Panc1 (cell line): ENCODE data around the gene SPAG5. TPM values are rescaled to one million over a fixed set of nuclear protein-coding genes. Genes with fewer than 3 reads are reported as not detected.

ENCODE experiments used
- ATAC-seq: fragments of 200-7000 bp; cut with Tn5 transposase; 2 replicates; pipeline ENCODE4 v1.9.1; 2020; ENCODE audit warnings: mild to moderate bottlenecking, moderate library complexity
- BruUV-seq: library from RNA; stranded (reverse); fragments of 400-500 nt; replicated peaks from 2 replicates; lab custom pipeline; 2021; lab: Mats Ljungman, UMichigan
- CTCF ChIA-PET: fragments of 300-600 bp; sonication (Branson Sonifier 250); formaldehyde crosslinking; loops from one replicate; lab custom pipeline; 2022; ENCODE audit warnings: antibody characterized with exemption; lab: Charles Lee
- POLR2A ChIA-PET: fragments of 300-600 bp; sonication (Branson Sonifier 250); formaldehyde crosslinking; loops from one replicate; lab custom pipeline; 2022; ENCODE audit warnings: antibody characterized with exemption; lab: Charles Lee
- DNase-seq: peaks from one replicate; pipeline ENCODE4 v3.0.0-alpha.2; 2010; ENCODE audit warnings: low read depth, low spot score
- H3K27ac ChIP-seq: 2 replicates; pipeline ENCODE4 v1.5.1; 2011; ENCODE audit warnings: mild to moderate bottlenecking, low read length, inconsistent platforms
- H3K27me3 ChIP-seq: fragments of 200-500 bp; sonication (Bioruptor generic); 2 replicates; pipeline ENCODE4 v1.6.0; 2014; ENCODE audit warnings: low read length, inconsistent platforms; ENCODE audit not compliant: control insufficient read depth, insufficient read depth
- H3K36me3 ChIP-seq: fragments of 200-500 bp; sonication (Bioruptor generic); 2 replicates; pipeline ENCODE4 v1.5.1; 2014; ENCODE audit warnings: inconsistent platforms, mild to moderate bottlenecking, low read length, moderate library complexity; ENCODE audit not compliant: control insufficient read depth, insufficient read depth
- H3K4me1 ChIP-seq: 2 replicates; pipeline ENCODE4 v1.5.1; 2011; ENCODE audit warnings: inconsistent platforms, mild to moderate bottlenecking, low read length, moderate library complexity; ENCODE audit not compliant: control insufficient read depth, insufficient read depth
- H3K4me3 ChIP-seq, 2 experiments: 2 replicates each; pipeline ENCODE4 v1.5.1; 2011 to 2012; ENCODE audit warnings: low read depth in 2 of 2, low read length in 2 of 2, mild to moderate bottlenecking in 2 of 2, inconsistent platforms in 1 of 2, moderate library complexity in 1 of 2
- H3K9me3 ChIP-seq: fragments of 200-500 bp; sonication (Bioruptor generic); 2 replicates; pipeline ENCODE4 v1.5.1; 2014; ENCODE audit warnings: low read depth, mild to moderate bottlenecking, inconsistent platforms, low read length, moderate library complexity; ENCODE audit not compliant: control insufficient read depth, insufficient read depth
- POLR2AphosphoS5 ChIP-seq: IDR thresholded peaks from 2 replicates; pipeline ENCODE4 v1.6.1; 2012; ENCODE audit warnings: mild to moderate bottlenecking, low read depth, low read length, moderate library complexity
- SIN3A ChIP-seq: IDR thresholded peaks from 2 replicates; pipeline ENCODE4 v1.6.1; 2012; ENCODE audit warnings: low read depth, mild to moderate bottlenecking, low read length, moderate library complexity, borderline replicate concordance; ENCODE audit not compliant: insufficient read depth
- TCF7L2 ChIP-seq: IDR thresholded peaks from 2 replicates; pipeline ENCODE4 v1.6.1; 2011; ENCODE audit warnings: mild to moderate bottlenecking, low read depth, low read length, inconsistent platforms
- in situ Hi-C: cut with HindIII; loops from 2 replicates; pipeline ENCODE4 v1.10.0; 2016; ENCODE audit warnings: low sequenced_read_pairs, low pct_unique_long_range_greater_than_20kb
- intact Hi-C: fragments of 100-400 bp; cut with micrococcal nuclease; formaldehyde crosslinking; loops from one replicate; pipeline ENCODE4 v1.10.0; 2022; ENCODE audit not compliant: unreplicated experiment
- total RNA-seq: library from RNA; stranded (reverse); gene quantifications from one replicate; pipeline ENCODE4 v1.2.1, GENCODE V29; 2021; ENCODE audit not compliant: unreplicated experiment
- TF ChIP-seq, protein P1 (sequence below), 2 experiments: IDR thresholded peaks; 2 replicates each; pipeline ENCODE4 v1.6.1; 2011 to 2012; ENCODE audit warnings: low read depth in 2 of 2, control low read depth in 1 of 2, low read length in 1 of 2, mild to moderate bottlenecking in 1 of 2, moderate library complexity in 1 of 2; ENCODE audit not compliant: insufficient read depth in 1 of 2
- TF ChIP-seq, protein P2 (sequence below): fragments of 450-650 bp; IDR thresholded peaks from 2 replicates; pipeline ENCODE4 v1.5.1; 2017; ENCODE audit warnings: mild to moderate bottlenecking

SPAG5 gene
- total RNA-seq, 1 experiment from 2014 or later: 152 TPM

- TF ChIP-seq, protein P1, sequence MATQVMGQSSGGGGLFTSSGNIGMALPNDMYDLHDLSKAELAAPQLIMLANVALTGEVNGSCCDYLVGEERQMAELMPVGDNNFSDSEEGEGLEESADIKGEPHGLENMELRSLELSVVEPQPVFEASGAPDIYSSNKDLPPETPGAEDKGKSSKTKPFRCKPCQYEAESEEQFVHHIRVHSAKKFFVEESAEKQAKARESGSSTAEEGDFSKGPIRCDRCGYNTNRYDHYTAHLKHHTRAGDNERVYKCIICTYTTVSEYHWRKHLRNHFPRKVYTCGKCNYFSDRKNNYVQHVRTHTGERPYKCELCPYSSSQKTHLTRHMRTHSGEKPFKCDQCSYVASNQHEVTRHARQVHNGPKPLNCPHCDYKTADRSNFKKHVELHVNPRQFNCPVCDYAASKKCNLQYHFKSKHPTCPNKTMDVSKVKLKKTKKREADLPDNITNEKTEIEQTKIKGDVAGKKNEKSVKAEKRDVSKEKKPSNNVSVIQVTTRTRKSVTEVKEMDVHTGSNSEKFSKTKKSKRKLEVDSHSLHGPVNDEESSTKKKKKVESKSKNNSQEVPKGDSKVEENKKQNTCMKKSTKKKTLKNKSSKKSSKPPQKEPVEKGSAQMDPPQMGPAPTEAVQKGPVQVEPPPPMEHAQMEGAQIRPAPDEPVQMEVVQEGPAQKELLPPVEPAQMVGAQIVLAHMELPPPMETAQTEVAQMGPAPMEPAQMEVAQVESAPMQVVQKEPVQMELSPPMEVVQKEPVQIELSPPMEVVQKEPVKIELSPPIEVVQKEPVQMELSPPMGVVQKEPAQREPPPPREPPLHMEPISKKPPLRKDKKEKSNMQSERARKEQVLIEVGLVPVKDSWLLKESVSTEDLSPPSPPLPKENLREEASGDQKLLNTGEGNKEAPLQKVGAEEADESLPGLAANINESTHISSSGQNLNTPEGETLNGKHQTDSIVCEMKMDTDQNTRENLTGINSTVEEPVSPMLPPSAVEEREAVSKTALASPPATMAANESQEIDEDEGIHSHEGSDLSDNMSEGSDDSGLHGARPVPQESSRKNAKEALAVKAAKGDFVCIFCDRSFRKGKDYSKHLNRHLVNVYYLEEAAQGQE (IDR thresholded peaks at IDR 0.05; ENCODE audit: insufficient read depth in 1 of 2, low read depth in 2 of 2, low read length in 1 of 2): no peak
- TF ChIP-seq POLR2AphosphoS5 (no peak), TCF7L2 (no peak), SIN3A (no peak)
- TF ChIP-seq, protein P2, sequence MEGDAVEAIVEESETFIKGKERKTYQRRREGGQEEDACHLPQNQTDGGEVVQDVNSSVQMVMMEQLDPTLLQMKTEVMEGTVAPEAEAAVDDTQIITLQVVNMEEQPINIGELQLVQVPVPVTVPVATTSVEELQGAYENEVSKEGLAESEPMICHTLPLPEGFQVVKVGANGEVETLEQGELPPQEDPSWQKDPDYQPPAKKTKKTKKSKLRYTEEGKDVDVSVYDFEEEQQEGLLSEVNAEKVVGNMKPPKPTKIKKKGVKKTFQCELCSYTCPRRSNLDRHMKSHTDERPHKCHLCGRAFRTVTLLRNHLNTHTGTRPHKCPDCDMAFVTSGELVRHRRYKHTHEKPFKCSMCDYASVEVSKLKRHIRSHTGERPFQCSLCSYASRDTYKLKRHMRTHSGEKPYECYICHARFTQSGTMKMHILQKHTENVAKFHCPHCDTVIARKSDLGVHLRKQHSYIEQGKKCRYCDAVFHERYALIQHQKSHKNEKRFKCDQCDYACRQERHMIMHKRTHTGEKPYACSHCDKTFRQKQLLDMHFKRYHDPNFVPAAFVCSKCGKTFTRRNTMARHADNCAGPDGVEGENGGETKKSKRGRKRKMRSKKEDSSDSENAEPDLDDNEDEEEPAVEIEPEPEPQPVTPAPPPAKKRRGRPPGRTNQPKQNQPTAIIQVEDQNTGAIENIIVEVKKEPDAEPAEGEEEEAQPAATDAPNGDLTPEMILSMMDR: no peak
- no peak overlapping the region for H3K27ac ChIP-seq
- no peaks in the 10 kb centered on the region for H3K9me3 ChIP-seq
- H3K4me3 ChIP-seq: no peak overlapping the region
- BruUV-seq: TSS peak; percentile 85
- peaks cover 17% of the 10 kb centered on the region; the same call in 1 of the 2 replicates for H3K4me1 ChIP-seq
- ChIA-PET CTCF (interaction anchor here (1.1 kb wide), 1 partner anchor 19 kb away, joined by 3 read pairs; no protein-coding TSS in a partner anchor), POLR2A (interaction anchor here (0.7 to 0.8 kb wide), 2 partner anchors 55 to 337 kb away, joined by 11 to 12 read pairs; no protein-coding TSS in a partner anchor)
- intact Hi-C loops: no loop called here
- no peaks in the 10 kb centered on the region for H3K36me3 ChIP-seq
- ATAC-seq (no peak), DNase-seq (no peak)
- no peaks in the 10 kb centered on the region for H3K27me3 ChIP-seq
- in situ Hi-C loops: no loop called here
These were observed 29.4 kb downstream of the SPAG5 start for GRCh38 chr17:28569446-28569845.

- TSS peak; percentile 38 for BruUV-seq
- H3K27me3 ChIP-seq: no peaks in the 10 kb centered on the region
- intact Hi-C loops (no loop called here), in situ Hi-C loops (no loop called here)
- ChIA-PET CTCF (no interaction called here), POLR2A (no interaction called here)
- peaks cover 17% of the 10 kb centered on the region; the same call in 1 of the 2 replicates for H3K4me1 ChIP-seq
- H3K4me3 ChIP-seq: no peak overlapping the region
- ATAC-seq (no peak), DNase-seq (no peak)
- TF ChIP-seq SIN3A: no peak
- TF ChIP-seq, protein P1 (IDR thresholded peaks at IDR 0.05; ENCODE audit: insufficient read depth in 1 of 2, low read depth in 2 of 2, low read length in 1 of 2): no peak
- no peak for TF ChIP-seq TCF7L2
- no peak for TF ChIP-seq POLR2AphosphoS5
- TF ChIP-seq, protein P2: no peak
- H3K27ac ChIP-seq: no peak overlapping the region
- no peaks in the 10 kb centered on the region for H3K9me3 ChIP-seq
- no peaks in the 10 kb centered on the region for H3K36me3 ChIP-seq
These were observed 31.2 kb downstream of the SPAG5 start for GRCh38 chr17:28567604-28568003.
